GM18873 (cell line): ENCODE measurements around the gene PLB1.

Source experiments
- ATAC-seq: cut with Tn5 transposase; IDR thresholded peaks from one replicate; pipeline ENCODE4 v1.9.1; 2021; ENCODE audit warnings: mild to moderate bottlenecking, moderate library complexity, moderate number of reproducible peaks; ENCODE audit not compliant: unreplicated experiment, low FRiP score

Gene PLB1

GRCh38 chr2:28637066-28638047 lies 141.5 kb downstream of the PLB1 start:
- no peak for ATAC-seq

- ATAC-seq: no peak
Observed at GRCh38 chr2:28638102-28638501, 142.2 kb downstream of the PLB1 start.

GRCh38 chr2:28639092-28639691 lies 143.3 kb downstream of the PLB1 start:
- ATAC-seq: no peak

GRCh38 chr2:28639836-28640235 lies 144.0 kb downstream of the PLB1 start:
- ATAC-seq: no peak

- ATAC-seq: no peak
Observed at GRCh38 chr2:28640260-28640907, 144.5 kb downstream of the PLB1 start.

- ATAC-seq: no peak
Observed at GRCh38 chr2:28640908-28641300, 145.0 kb downstream of the PLB1 start.

GRCh38 chr2:28642796-28643195 lies 146.9 kb downstream of the PLB1 start:
- no peak for ATAC-seq

GRCh38 chr2:28643327-28643726 lies 147.5 kb downstream of the PLB1 start:
- ATAC-seq: no peak

DNA sequence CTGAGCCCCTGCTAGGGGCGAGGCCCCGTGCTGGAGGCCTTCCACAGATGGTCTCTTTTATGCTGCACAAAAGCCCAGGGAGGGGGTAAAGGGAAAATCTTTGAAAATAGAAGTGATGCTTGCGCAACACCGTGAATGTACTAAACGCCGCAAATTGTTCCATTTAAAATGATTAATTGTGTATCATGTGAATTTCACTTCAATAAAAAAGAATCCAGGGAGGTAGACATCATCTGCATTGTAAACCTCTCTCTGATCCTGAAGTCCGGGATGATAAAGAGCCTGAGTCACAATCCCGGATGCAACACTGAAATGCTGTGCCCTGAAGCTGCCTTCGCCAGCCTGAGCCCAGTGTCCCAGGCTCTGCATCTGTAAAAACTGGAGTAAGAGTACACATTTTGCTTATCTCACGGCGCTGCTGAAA lies 148.1 kb downstream of the PLB1 start:
- no peak for ATAC-seq

- ATAC-seq: no peak
Observed at GRCh38 chr2:28644760-28645159, 148.9 kb downstream of the PLB1 start.

- no peak for ATAC-seq
Observed at GRCh38 chr2:28645553-28645952, 149.7 kb downstream of the PLB1 start.

DNA sequence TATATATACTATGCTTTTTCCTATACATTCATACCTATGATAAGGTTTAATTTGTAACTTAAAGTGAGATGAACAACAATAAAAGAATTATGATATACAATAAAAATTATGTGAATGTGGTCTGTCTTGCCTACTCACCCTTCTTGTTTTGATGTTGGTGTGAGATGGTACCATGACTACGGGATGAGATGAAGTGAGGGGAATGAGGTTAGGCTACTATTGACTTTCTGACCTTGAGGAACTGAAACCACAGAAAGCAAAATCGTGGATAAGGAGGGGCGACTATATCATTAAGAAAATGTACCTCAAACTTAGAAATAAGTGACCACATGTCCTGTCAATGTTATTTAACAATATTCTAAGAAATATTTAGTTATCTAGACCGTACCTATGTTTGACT lies 151.8 kb downstream of the PLB1 start:
- no peak for ATAC-seq

DNA sequence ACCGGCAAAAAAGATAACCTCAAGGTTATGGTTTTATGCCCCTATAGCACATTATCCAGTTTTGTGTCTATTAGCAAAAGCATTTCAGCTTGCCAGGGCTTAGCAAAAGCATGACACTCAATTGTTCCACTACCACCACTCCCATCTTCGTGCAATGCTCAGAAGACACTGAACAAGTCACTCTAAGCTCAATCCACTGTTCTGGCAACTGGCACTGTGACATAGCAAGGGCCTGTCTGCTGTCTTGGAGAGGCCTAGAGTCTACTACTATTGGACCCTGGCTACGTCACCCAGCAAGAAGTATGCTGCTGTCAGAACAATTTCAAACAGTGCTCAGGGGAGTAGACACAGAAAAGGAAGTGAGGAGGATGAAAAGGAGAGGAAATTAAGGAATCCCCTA lies 152.3 kb downstream of the PLB1 start:
- ATAC-seq: no peak

DNA sequence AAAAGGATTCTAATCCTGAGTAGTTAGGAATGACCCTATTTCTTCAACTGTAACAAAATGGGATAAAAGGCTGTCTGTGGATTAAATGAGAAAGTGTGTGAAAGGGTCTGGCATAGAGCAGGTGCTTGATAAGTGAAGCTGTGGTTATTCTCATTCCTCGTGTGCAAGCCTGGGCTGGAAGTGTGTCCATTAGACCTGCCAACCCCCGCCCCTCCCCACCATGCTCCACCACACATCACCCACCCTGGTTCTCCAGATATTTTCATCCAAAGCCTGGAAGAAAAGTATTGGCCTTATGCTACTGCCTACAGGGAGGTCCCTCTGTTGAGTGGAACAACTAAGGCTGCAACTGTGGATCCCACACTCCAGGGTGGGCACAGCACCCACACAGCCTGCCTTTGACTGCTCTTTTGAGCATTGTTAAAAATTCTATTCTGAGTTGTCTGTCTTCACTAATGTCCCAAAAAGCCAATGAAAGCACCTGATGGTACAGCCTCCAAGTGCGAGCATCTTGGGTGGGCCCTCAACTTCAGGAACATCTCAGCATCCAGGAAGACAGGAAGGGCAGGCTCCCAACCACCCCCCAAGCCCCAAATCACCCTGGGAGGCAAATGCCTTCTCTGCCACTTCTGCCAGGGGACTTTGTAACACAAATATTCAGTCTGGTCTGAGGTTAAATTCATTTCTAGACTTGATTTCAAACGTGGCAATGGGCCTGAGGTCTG lies 153.0 kb downstream of the PLB1 start:
- ATAC-seq: no peak

GRCh38 chr2:28649481-28650265 lies 153.8 kb downstream of the PLB1 start:
- no peak for ATAC-seq

DNA sequence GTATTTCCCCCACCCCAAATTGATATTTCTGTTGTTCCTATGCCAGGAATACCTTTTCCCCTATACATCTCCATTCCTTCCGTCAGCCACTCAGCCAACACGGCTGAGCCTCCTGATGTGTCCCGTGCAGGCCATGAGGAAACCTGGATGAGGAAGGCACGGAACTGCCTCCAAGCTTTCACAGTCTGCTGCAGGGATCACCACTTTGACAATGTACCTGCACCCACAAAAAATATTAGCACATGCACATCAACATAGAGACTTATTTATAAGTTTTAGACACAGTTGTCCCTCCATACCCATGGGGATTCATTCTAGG lies 154.4 kb downstream of the PLB1 start:
- ATAC-seq: no peak

DNA sequence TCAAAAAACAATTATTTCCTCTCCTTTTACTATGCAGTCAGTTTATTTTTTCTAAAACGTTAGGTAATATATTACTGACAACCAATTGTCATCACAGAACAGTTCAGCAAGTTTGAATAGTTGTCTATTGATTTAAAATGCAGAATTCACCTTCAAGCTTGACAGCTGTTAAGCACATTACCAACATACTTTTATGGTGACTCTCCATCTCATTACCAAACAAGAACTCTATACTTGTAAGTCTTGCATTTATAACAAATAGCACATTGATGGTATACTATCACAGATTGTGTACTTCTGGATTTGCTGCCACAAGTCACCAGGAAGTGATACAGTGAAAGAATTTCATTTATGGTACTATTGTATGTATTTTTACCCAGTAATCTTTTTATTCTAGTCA lies 156.4 kb downstream of the PLB1 start:
- ATAC-seq: no peak

- ATAC-seq: no peak
Observed at GRCh38 chr2:28653892-28654662, 158.2 kb downstream of the PLB1 start.

DNA sequence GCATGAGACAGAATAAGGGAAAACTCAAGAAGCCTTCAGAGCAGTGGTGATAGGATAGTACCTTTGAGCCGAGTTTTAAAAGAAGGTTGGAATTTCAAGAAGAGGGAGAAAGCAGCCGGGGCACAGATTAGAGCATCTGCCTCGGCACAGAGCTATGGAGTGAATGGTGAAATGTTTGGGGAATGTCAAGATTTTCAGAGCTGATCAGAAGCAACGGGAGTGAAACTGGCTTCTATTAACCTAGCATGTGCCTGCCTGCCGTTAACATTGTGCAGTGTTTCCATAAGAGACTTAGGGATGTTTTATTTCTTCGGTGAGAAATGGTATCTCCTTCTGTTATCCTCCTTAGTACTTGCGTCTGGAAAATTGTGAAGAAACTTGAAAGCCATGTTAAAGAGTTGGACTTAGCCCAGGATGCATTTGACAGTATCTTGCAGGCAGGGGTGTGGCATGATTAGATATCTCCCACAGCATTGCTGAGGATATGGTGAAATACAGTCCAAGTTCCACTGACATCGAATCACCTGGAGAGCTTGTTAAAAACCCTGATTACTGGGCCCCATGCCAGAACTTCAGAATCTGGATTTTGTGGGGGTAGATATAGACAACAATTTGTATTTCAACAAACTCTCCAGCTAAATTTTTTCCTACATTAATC lies 158.9 kb downstream of the PLB1 start:
- no peak for ATAC-seq
